ENCODE data around the gene RACK1.
"Not testable (repeated sequence)": the region's sequence is repeated elsewhere in the genome, so short reads cannot be mapped to it uniquely, and the experiment has no call there.

Gene RACK1

DNA sequence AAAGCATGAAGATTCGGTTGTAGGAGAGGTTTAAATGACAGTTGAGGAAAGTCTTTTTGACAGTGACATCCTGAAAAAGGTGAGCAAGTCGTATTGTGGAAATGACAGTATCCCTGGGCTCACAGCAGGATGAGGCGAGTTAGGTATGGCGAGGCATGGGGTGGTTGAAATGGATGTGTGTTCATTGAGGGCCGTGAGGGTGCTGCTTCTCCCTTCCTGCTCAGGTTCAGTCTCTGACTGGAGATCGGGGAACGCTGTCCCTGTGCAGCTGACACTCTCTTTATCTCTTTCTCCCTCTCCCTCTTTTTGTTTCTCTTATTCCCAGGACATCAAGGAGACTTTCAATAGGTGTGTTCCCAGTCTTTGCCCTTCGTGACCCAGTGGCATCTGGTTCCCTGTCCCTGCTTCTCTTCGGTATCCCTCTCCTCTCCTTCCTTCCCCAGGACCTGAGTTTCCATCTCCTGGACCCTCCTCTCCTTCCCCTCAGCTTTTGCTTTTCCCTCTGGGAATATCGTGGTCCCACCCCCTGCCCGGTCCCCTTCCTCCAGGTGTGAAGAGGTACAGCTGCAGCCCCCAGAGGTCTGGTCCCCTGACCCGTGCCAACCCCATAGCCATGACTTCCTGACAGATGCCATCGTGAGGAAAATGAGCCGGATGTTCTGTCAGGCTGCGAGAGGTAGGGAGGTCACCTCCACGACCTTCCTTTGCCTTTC is 10.5 kb downstream of the RACK1 start:
- no peak for DNase-seq

DNA sequence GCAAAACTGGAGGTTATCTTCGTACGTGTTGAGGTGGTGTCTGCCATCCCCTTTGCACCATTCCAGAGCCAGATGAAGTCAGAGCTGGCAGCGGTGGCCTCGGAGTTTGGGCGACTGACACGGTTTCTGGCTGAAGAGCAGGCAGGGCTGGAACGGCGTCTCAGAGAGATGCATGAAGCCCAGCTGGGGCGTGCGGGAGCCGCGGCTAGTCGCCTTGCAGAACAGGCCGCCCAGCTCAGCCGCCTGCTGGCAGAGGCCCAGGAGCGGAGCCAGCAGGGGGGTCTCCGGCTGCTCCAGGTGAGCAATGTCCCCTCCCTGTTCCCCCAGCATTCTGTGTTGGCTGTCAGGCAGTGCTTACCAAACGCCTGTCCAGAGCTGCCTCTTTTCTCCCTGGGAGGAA is 11.1 kb downstream of the RACK1 start:
- no peak for DNase-seq

DNA sequence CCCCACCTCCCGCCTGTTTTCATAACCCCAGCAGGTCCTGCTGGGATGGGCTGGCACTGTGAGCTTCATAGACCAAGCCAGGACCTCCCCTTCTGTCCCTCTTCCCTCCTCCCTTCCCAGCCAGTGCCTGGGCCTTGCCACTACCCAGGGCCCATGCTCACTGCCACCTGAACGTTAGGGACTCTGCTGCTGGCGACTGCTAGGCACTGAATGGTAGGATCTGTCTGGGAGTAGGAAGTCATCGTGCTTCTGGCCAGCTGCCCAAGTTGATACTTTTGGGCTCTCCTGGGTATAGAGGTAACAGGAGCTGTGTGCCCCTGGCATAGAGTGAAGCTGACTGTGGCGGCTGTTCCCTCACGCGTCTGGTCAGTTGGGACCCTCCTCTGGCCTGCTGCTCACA is 12.3 kb downstream of the RACK1 start:
- no peak for DNase-seq

DNA sequence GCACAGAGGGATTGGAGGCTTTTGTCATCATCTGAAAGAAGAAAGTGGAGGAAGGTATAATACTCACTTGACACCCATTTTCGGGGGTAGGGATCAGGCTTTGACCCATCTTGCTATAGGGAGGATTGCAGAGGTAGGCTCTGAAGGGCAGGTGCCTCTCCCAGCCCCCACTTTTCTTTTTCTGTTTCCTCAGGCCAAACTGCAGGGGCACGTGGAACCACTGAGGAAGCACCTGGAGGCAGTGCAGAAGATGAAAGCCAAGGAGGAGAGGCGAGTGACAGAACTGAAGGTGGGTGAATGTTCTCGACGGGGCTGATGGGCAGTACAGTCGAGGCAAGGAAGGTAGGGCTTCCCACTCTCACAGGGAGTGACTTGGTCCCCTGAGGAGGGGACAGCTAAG is 13.2 kb downstream of the RACK1 start:
- no peak for DNase-seq

DNA sequence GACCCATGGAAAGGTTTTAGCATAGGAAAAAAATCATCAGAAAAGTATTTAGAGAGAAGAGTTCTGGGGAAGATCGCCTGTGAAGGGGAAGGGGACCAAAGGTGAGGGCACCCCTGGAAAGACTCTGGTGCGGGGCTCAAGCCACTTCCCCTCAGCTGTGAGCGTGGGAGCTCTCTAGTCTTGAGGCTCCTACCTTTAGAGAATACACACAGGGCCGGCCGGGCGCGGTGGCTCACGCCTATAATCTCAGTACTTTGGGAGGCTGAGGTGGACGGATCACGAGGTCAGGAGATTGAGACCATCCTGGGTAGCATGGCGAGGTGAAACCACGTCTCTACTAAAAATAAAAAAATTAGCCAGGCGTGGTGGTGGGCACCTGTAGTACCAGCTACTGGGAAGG is 13.7 kb downstream of the RACK1 start:
- DNase-seq, result no peak

DNA sequence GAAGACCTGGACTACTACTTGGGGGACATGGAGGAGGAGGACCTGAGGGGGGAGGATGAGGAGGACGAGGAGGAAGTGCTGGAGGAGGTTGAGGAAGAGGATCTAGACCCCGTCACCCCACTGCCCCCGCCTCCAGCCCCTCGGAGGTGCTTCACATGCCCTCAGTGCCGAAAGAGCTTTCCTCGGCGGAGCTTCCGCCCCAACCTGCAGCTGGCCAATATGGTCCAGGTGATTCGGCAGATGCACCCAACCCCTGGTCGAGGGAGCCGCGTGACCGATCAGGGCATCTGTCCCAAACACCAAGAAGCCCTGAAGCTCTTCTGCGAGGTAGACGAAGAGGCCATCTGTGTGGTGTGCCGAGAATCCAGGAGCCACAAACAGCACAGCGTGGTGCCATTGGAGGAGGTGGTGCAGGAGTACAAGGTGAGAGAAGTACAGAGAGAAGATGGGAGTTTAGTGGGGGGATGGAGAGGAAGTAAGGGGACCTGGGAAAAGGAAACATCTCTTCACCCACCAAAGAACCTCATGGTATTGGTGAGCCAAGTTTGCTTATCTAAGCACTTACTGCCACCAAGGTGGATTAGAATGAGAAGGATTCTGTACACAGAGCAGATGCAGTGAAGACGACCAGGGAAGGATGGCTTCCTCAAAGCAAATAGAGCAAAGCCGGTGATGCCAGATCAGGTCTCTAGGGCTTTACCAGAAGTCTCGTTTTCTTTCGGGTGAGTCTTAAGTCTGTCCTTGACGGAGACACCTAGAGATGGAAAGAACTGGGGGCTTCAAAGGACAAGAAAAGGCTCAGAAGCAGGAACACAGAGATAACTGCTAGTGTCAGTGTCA is 19.1 kb downstream of the RACK1 start:
- DNase-seq, result no peak

DNA sequence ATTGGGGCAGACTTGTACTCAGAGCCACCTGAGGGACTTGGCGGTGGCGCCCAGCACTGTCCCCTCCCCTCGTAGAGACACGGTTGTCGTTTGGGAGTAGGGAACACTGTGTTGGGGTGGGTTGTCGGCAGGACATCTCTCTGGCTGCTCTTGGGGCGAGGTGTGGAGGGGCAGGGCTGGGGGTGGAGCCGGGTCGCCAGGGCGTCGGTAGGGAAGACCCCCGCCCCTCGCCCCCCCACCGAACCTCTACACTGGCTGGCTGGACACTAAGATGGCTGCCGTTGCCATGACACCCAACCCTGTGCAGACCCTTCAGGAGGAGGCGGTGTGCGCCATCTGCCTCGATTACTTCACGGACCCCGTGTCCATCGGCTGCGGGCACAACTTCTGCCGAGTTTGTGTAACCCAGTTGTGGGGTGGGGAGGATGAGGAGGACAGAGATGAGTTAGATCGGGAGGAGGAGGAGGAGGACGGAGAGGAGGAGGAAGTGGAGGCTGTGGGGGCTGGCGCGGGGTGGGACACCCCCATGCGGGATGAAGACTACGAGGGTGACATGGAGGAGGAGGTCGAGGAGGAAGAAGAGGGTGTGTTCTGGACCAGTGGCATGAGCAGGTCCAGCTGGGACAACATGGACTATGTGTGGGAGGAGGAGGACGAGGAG is 19.8 kb downstream of the RACK1 start:
- no peak for DNase-seq

DNA sequence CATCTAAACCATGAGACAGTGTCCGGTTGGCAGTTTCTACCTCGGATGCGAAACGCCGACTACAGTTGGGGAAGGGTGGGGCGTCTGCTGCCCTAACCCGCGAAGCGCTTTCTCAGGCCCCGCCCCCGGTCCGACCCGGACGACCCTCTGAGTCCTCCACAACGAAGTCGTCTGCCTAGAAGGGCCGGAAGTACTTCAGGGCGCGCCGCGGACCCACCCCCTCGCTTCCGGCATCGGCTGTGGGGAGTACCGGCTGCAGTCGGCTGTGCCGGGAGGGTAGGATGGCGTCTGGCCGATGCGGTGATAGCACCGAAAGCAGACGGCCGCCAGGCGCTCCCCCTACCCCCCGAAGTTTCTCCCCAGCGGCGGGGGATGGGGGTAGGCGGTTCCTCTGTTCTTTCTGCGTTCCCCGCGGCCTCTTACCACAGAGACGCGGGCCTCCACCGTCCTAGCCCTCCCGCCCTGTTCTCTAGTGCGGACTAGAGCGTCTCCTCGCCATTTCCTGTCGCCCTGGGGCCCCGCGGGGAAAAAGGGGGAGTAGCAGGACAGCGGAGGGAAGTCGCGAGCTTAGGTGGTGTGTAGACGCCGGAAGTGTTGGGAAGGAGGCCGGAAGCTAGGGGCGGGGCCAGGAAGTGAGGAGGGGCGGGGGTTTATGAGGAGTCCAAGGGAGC is 20.5 kb downstream of the RACK1 start, which contains the start of gene TRIM41:
Gene TRIM41 (plus strand): TSS at position 224 of the 671 bp plus-strand sequence. CDS start 719 bp downstream, outside the sequence.
- peak; percentile 98 for DNase-seq

DNA sequence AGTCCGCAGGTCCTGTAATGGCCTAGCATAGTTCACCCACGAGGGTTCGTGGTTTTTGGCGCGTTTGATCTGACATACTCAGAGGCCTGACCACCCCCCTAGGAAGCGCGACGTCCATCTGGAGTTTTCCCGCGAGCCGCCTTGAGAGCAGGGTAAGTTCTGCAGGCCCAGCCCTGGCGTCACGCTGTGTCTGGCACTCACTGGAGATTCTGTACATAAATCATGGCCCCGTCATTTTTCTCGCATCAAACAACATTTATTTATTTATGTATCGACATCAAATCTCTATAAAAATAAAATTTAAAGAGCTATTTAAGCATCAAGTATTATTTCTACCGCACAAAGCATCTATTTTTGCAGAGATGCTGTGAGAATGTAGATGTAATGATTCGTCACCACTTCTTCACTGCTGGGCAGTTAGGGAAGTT is 21.1 kb downstream of the RACK1 start:
- DNase-seq, result no peak

DNA sequence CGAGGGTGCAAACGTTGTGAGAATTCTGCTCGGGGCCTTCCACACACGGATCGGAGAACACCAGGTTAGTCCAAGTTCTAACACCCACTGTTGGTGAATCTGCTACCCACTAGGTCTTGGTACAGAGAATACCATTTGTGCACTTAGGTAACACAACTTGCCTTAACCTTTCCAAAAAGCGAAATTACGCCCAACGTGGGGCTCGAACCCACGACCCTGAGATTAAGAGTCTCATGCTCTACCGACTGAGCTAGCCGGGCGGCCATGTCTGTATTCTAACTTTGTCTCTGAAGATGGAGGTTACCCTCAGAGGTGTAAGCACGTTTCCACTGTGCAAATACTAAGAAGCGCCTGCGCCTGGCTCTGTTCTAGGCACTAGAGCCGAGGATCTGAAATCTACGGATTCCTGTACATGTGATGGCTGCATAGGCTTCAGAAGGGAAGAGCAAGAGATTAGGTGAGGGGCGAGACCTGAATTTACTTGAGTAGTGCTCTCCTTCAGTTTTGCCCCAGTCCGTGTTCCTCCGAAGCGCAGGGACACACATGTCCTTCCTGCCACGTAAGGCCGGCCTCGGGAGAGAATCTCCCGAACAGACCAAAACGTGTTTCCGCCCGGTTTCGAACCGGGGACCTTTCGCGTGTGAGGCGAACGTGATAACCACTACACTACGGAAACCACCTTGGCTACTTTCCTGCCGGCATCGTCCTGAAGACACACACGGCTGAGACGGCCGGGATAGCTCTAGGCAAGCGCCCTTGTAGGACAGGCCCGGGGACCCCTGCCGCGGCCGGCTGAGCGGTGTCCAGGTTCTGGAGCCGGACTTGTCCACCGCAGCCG is 21.7 kb downstream of the RACK1 start:
- DNase-seq, result peak; percentile 91

DNA sequence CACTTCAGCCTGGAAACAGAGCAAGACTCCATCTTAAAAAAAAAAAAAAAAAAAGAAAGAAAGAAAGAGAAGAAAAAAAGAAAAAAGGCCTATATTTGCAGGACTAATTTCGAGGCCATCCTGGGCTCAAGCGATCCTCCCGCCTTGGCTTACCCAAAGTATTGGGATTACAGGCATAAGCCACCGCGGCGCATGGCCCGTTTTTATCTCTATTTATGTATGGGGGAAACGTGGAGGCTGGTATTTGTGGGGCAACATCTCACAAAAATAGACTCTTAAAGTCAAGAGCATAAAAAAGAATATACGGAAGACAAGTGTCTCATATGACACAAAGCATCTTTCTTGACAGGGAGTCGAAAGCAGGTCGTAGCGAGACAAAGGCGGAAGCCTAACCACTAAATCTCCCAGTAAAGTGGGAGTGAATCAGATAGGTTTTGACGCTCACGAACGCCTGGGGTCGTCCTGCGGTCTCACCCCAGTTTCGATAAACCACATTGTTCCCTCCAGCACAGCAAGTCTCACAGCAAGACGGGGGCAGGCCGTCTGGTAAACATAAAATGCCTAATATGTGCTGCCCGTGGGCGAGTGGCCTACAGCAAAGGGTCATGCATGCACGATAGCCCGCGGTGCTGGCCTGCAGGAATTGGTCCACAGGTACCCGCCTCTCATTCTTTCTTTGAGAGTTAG is 22.5 kb downstream of the RACK1 start:
- no peak for DNase-seq

DNA sequence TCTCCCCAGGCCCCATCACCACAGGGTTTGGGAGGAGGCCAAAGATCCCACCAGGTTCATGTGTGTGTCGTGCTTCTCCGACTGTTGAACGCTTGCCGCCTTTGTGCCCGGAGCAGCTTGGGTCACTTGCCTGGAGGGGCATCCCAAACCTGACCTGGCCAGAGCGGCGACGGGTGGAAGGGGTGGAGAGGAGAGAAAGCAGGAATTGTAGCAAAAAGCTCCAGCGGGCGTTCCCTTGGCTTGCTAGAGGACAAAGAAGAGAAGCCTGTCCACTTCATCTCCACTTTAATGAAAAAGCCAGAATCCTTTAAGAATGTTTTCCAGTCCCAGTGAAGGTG is 23.6 kb downstream of the RACK1 start:
- DNase-seq, result no peak

DNA sequence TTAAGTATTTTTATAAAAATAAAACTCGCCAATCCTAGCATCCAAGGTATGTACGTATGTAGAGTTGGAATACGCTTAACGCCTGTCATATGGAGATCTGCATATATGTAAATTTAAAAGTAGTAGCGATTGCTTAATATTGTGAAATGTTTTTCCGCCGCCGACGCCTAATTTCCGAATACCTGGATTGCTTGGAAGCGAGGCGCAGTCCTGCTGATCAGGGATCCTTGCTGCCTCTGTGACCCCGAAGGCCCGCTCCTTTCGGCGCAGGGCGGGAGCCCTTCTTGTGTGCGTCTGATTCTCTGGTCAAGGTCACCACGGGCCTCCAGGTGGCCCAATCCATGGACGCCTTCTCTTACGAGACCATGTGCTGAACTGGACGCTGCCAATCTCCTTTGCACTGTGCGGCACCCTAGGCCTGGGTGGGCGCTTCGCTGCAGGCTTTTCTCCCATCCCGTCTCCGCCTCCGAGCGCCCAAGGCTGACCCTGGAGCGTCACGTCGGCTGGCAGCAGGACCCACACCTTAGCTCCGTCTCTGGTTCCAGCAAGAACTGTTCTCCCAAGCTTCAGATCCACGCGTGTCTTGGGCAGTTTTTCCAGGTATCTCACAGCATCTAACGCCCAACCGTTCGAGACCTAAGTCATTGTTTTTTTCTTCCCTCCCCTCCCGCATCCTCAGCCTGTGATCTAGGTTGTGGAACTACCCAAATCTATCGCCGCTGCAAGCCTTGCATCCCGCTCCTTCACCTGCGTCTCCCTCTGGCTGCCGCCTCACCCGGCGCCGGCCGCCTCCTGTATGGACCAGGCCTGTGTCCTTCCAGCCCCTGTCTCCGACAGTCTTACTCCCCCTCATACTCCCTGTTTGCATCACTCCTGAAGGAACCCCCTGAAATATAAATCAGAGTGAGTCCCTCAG is 24.2 kb downstream of the RACK1 start:
- DNase-seq, result no peak

DNA sequence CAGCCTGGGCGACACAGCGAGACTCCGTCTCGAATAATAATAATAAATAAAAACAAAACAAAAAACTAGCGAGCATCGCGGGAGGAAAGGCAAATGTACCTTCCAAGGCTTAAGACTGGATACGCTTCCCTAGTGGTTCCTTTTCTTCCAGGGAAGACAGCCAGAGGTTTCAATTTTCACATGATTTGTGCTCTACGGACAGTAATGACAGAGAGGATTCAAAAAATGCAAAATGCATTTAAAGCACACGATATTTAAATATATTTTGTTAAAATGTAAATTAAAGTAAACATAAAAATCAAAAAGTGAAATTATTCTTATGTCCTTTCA is 24.9 kb downstream of the RACK1 start:
- peak; percentile 7 for DNase-seq

DNA sequence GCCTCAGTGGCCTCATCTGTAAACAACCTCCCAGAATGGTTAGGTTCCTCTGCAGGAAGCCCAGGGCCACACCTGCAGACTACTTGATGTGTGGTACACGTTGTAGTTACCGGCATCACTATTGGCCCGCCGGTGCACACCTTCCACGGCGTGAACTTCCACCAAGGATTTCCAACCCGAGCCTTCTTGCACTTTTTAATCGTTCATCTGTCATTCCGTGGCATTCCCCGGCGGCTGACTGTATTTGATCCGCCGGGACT is 26.0 kb downstream of the RACK1 start:
- no peak for DNase-seq

DNA sequence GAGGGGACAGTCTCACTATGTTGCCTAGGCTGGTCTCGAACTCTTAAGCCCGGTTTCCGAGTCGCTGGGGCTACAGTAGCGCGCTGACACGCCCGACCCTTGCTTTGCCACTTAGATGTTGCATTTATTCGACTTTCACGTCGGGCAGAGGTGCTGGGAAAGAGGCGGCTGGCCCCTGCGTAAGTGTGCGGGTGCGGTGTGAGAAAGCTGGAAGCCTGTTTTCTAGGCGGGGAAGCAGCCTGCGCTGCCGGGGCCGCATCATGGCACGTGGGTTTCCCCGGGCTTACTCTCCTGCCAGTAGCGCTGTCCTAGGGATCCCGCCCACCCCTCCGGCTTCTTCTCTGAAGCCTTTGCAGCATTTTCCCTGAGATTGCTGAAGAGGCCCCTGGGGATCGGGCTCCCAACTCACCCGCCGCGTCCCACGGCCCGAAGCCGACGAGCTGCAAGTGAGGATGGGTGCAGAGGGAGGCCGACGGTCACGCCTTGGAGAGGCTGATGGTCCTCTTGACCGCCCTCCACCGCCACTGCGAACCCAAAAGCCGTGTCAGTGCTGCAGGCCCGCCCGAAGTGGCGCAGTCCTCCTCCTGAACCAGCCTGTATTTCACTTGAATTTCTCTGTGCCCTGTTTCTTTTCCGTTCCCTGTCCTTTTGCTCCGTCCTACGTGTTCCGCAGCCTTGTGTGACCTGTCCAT is 26.4 kb downstream of the RACK1 start:
- DNase-seq, result peak; percentile 41

DNA sequence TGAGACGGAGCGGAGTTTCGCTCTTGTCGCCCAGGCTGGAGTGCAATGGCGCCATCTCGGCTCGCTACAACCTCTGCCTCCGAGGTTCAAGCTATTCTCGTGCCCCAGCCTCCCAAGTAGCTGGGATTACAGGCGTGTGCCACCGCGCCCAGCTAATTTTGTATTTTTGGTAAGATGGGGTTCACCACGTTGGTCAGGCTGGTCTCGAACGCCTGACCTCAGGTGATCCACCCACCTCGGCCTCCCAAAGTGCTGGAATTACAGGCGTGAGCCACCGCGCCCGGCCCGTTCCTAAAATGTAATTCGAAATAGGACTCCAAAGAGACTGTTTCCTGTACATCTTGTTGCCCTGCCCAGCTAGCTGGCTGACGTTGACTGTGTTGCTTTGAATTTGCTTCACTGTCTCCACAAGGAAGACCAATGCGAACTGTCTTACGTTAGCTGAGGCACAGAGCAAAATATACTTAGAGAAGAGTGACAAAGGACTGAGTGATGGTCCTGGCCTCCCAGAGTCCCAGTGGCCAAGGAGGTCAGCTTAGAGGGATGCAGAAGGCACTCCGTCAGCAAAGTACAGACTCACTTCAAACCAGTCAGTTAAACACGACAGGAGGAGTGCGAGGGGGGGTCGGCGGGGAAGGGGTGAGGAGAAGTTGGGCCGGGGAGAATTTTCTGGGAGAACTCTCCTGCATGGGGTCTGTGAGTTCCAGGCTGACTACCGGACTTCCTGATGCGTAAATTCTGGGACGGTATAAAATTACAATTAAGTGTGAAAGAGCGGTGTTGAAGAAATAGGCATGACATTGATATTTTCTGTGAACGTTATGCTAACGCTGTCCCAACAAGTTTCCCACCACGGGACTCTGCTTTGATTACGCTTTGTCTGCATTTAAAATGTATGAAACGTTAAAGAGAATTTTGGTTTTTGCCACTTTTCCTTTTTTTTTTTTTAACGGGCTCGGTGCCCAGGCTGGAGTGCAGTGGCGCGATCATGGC is 27.4 kb downstream of the RACK1 start:
- no peak for DNase-seq

DNA sequence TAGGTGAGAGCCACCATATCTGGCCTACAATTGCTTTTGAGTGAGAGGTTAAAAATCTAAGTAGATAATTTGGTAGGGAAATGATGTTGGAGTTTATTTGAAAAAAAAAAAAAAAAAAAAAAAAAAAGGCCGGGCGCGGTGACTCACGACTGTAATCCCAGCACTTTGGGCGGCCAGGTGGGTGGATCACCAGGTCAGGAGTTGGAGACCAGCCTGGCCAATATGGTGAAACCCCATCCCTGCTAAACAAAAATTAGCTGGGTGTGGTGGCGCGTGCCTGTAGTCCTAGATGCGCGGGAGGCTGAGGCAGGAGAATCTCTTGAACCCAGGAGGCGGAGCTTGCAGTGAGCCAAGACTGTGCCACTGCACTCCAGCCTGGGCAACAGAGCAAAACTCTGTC is 29.5 kb downstream of the RACK1 start:
- DNase-seq, result not testable (repeated sequence)

DNA sequence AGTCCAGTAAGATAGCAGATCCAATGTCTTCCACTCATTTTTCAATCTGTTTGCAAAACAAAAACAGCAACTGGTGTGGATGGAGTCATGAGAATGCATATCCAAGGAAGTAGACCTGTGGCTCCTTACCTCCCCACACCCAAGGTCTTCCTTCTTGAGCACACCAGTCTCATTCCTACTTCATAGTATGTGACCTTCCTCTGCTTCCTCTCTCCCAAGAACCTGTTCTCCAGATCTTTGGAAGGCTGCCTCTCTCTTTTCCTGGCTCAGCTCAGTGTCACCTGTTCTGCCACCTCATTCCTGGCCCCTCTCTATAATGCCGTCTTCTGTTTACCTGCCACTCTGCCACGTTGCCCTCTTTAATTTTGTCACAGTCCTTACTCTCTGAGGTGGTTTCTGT is 30.8 kb downstream of the RACK1 start:
- DNase-seq, result no peak
